K562 (cell line): ENCODE data around the gene KCNH2. TPM values are rescaled to one million over a fixed set of nuclear protein-coding genes. Genes with fewer than 3 reads are reported as not detected.

Source experiments
- ASH1L ChIP-seq: fragments of 450-650 bp; IDR thresholded peaks from 2 replicates; pipeline ENCODE4 v1.6.1; 2018; ENCODE audit warnings: borderline replicate concordance, mild to moderate bottlenecking, low read depth; ENCODE audit not compliant: partially characterized antibody
- KAT7 ChIP-seq: sonication (generic); formaldehyde crosslinking; IDR thresholded peaks from 2 replicates; pipeline ENCODE4 v1.8.0; 2022; ENCODE audit warnings: missing genetic modification reagents, mild to moderate bottlenecking, borderline replicate concordance
- KHSRP ChIP-seq: fragments of 450-650 bp; IDR thresholded peaks from 2 replicates; pipeline ENCODE4 v1.6.1; 2017
- NR2C2 ChIP-seq, 2 experiments: fragments of 200-800 bp in 1 of 2; sonication (Bioruptor generic) in 1 of 2; sonication (generic) in 1 of 2; formaldehyde crosslinking in 1 of 2; IDR thresholded peaks; 2 replicates each; pipeline versions ENCODE4 v1.6.1 to v1.8.0; 2016 to 2022; ENCODE audit warnings: mild to moderate bottlenecking in 1 of 2, missing compliant biosample characterization in 1 of 2, missing genetic modification characterization in 1 of 2, missing genetic modification reagents in 1 of 2
- POLR2H ChIP-seq: IDR thresholded peaks from 2 replicates; pipeline ENCODE4 v1.6.1; 2016; ENCODE audit warnings: missing genetic modification characterization, low read depth, mild to moderate bottlenecking, control low read depth, missing compliant biosample characterization, moderate library complexity
- RERE ChIP-seq: sonication (generic); formaldehyde crosslinking; IDR thresholded peaks from 2 replicates; pipeline ENCODE4 v1.8.0; 2023; ENCODE audit warnings: missing genetic modification reagents, mild to moderate bottlenecking, borderline replicate concordance
- THRB ChIP-seq: fragments of 450-650 bp; formaldehyde crosslinking; conservative IDR thresholded peaks from 2 replicates; pipeline ENCODE4 v1.4.0; 2022; ENCODE audit warnings: mild to moderate bottlenecking, missing genetic modification characterization
- TRIM25 ChIP-seq: fragments of 450-650 bp; IDR thresholded peaks from 2 replicates; pipeline ENCODE4 v1.7.0; 2016; ENCODE audit warnings: borderline replicate concordance
- ZNF583 ChIP-seq: fragments of 250-450 bp; sonication (Bioruptor Pico); IDR thresholded peaks from 2 replicates; pipeline ENCODE4 v1.4.0; 2020
- polyA plus RNA-seq, 8 experiments: library from polyadenylated mRNA; depleted of rRNA in 4 of 8; stranded (reverse) in 5 of 8; unstranded in 3 of 8; fragments of >200 nt; fragmentation: Nextera tagmentation in 2 of 8; fragmentation: Illumina TruSeq in 1 of 8; extraction: Ambion mirVana in 2 of 8; extraction: Trizol in 1 of 8; gene quantifications; 2 replicates each; pipeline versions ENCODE4 v1.2.1 to v1.2.3, GENCODE V29; 2011 to 2014; ENCODE audit warnings: inconsistent platforms in 1 of 8, missing spikeins in 1 of 8
- total RNA-seq, 7 experiments: library from RNA; depleted of rRNA in 6 of 7; stranded (reverse); fragments of >200 nt in 6 of 7; fragmentation: Illumina TruSeq in 2 of 7; extraction: Trizol in 2 of 7; gene quantifications; 2 replicates each; pipeline versions ENCODE4 v1.2.1 to v1.2.3, GENCODE V29; 2011 to 2021; ENCODE audit warnings: low replicate concordance in 1 of 7

KCNH2 gene
- total and polyA plus RNA-seq, 9 of the 15 experiments (the other 6 are each of a cell fraction or from before 2014, with no cell fraction given), result 18.1 to 368 (median 218) TPM

DNA sequence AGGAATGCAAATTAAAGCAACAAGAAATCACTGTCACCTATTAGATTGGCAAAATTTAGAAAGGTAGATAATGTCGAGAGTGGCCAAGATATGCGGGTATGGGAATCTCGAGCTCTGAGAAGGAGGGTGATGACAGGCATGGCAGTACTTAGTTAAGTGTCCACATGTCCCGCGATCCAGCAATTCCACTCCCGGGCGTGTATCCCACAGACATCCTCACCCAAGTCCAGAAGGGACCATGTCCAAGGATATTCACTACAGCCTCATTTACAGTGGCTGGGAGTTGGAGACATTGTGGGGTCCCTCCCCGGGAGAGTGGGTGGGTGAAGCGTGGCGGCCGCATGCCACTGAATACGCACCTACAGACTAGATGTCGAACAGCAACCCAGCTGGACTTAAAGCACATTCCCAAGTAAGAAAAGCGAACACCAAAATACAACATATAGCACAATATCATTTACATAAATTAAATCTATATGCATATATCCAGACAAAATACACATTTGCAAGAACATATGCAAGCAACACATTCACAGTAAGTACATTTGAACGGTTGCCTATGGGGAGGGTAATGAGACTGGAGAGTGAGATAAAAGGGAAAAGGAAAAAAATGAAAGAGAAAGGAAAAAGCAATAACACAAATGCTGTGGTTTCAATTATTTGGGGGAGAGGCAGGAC lies 9.9 kb downstream of the KCNH2 start (continued):
- TF ChIP-seq THRB (CRISPR knock-in tag) (no peak), KHSRP (no peak), ASH1L (no peak), NR2C2 (CRISPR knock-in tag; IDR thresholded peaks at IDR 0.05) (no peak), NR2C2 (tag; IDR thresholded peaks at IDR 0.05) (no peak), ZNF583 (CRISPR knock-in tag) (no peak), KAT7 (CRISPR knock-in tag) (no peak), TRIM25 (no peak), POLR2H (tag) (no peak), RERE (CRISPR knock-in tag) (no peak)
- TF ChIP-seq, all 486 proteins: peak for 3
